Mesendoderm (in vitro differentiated cells): ENCODE data around the gene ATP2C2.

Experiments
- DNase-seq: peaks from one replicate; pipeline ENCODE4 v3.0.0; 2013
- H2AK5ac ChIP-seq: 2 replicates; pipeline ENCODE4 v1.6.1; 2013; ENCODE audit warnings: low read length, inconsistent platforms
- H2BK120ac ChIP-seq: 2 replicates; pipeline ENCODE4 v1.6.1; 2013; ENCODE audit warnings: low read depth, mild to moderate bottlenecking, low read length, moderate library complexity, mixed read lengths
- H2BK15ac ChIP-seq: replicated peaks from 2 replicates; pipeline ENCODE4 v1.6.1; 2013; ENCODE audit warnings: low read depth, mild to moderate bottlenecking, moderate library complexity
- H2BK5ac ChIP-seq: 2 replicates; pipeline ENCODE4 v1.6.1; 2013; ENCODE audit warnings: low read length, inconsistent platforms
- H3K18ac ChIP-seq: 2 replicates; pipeline ENCODE4 v1.6.1; 2013; ENCODE audit warnings: mild to moderate bottlenecking, low read length, mixed read lengths
- H3K23ac ChIP-seq: one replicate; pipeline ENCODE4 v1.6.1; 2013; ENCODE audit warnings: low read length
- H3K27ac ChIP-seq: 2 replicates; pipeline ENCODE4 v1.5.1; 2013; ENCODE audit warnings: low read depth, mild to moderate bottlenecking, inconsistent platforms, low read length, moderate library complexity
- H3K27me3 ChIP-seq: 2 replicates; pipeline ENCODE4 v1.6.1; 2013; ENCODE audit warnings: low read length, control low read depth, mild to moderate bottlenecking, inconsistent platforms; ENCODE audit not compliant: insufficient read depth, poor library complexity
- H3K36me3 ChIP-seq: 2 replicates; pipeline ENCODE4 v1.6.1; 2013; ENCODE audit warnings: low read length, inconsistent platforms; ENCODE audit not compliant: control insufficient read depth, insufficient read depth
- H3K4ac ChIP-seq: one replicate; pipeline ENCODE4 v1.6.1; 2013; ENCODE audit warnings: low read depth, mild to moderate bottlenecking, low read length, moderate library complexity
- H3K4me1 ChIP-seq: 2 replicates; pipeline ENCODE4 v1.6.1; 2013; ENCODE audit warnings: low read depth, low read length, inconsistent platforms; ENCODE audit not compliant: control insufficient read depth
- H3K4me2 ChIP-seq: 2 replicates; pipeline ENCODE4 v1.6.1; 2013; ENCODE audit warnings: low read length
- H3K4me3 ChIP-seq: 2 replicates; pipeline ENCODE4 v1.5.1; 2013; ENCODE audit warnings: mild to moderate bottlenecking, low read length
- H3K56ac ChIP-seq: one replicate; pipeline ENCODE4 v1.6.1; 2013; ENCODE audit warnings: low read length
- H3K79me1 ChIP-seq: 2 replicates; pipeline ENCODE4 v1.6.1; 2013; ENCODE audit warnings: low read length, inconsistent platforms
- H3K79me2 ChIP-seq: 2 replicates; pipeline ENCODE4 v1.6.1; 2013; ENCODE audit warnings: mild to moderate bottlenecking, low read length; ENCODE audit not compliant: control insufficient read depth, insufficient read depth
- H3K9ac ChIP-seq: 2 replicates; pipeline ENCODE4 v1.6.1; 2013; ENCODE audit warnings: low read length, inconsistent platforms
- H4K5ac ChIP-seq: one replicate; pipeline ENCODE4 v1.6.1; 2013; ENCODE audit warnings: low read length
- H4K8ac ChIP-seq: one replicate; pipeline ENCODE4 v1.6.1; 2013; ENCODE audit warnings: low read depth, mild to moderate bottlenecking, control low read depth, low read length, moderate library complexity
- WGBS: extraction: QIAGEN DNeasy Blood & Tissue Kit; methylation state at CpG from one replicate; pipeline ENCODE4 v1.1.7; 2013; ENCODE audit warnings: low lambda C conversion rate, missing lambda C conversion rate; ENCODE audit not compliant: insufficient coverage; ENCODE audit errors: extremely low coverage; 5-methylcytosine and 5-hydroxymethylcytosine counted together

Gene ATP2C2

GRCh38 chr16:84459941-84460405, 91.6 kb downstream of the ATP2C2 start:
- no peak overlapping the region for H3K27ac ChIP-seq
- H3K4me3 ChIP-seq, result no peak overlapping the region
- H3K36me3 ChIP-seq, result no peaks in the 10 kb centered on the region
- H2BK120ac ChIP-seq, result no peak overlapping the region
- no peak overlapping the region for H3K23ac ChIP-seq
- H3K9ac ChIP-seq, result no peak overlapping the region
- H3K4me1 ChIP-seq, result no peaks in the 10 kb centered on the region
- no peak overlapping the region for H3K18ac ChIP-seq
- H2AK5ac ChIP-seq, result no peak overlapping the region
- no peak overlapping the region for H3K4ac ChIP-seq
- no peaks in the 10 kb centered on the region for H3K79me1 ChIP-seq
- no peak overlapping the region for H2BK5ac ChIP-seq
- no peak overlapping the region for H4K5ac ChIP-seq
- H2BK15ac ChIP-seq, result no peak overlapping the region
- H3K27me3 ChIP-seq, result no peaks in the 10 kb centered on the region
- H4K8ac ChIP-seq, result no peak overlapping the region
- H3K79me2 ChIP-seq, result no peaks in the 10 kb centered on the region
- H3K4me2 ChIP-seq, result no peak overlapping the region
- DNase-seq, result no peak
- H3K56ac ChIP-seq, result no peak overlapping the region
- WGBS, result no CpG with 5 or more reads among the region's 14 CpGs

GRCh38 chr16:84460406-84461028, 92.2 kb downstream of the ATP2C2 start:
- no peak overlapping the region for H2BK120ac ChIP-seq
- H3K27me3 ChIP-seq, result no peaks in the 10 kb centered on the region
- H3K23ac ChIP-seq, result no peak overlapping the region
- no peak for DNase-seq
- H3K56ac ChIP-seq, result no peak overlapping the region
- no peak overlapping the region for H3K4me3 ChIP-seq
- H2BK5ac ChIP-seq, result no peak overlapping the region
- WGBS, result no CpG with 5 or more reads among the region's 20 CpGs
- no peak overlapping the region for H3K18ac ChIP-seq
- H3K4me1 ChIP-seq, result no peaks in the 10 kb centered on the region
- H4K8ac ChIP-seq, result no peak overlapping the region
- H2AK5ac ChIP-seq, result no peak overlapping the region
- H3K4ac ChIP-seq, result no peak overlapping the region
- H3K36me3 ChIP-seq, result no peaks in the 10 kb centered on the region
- no peak overlapping the region for H2BK15ac ChIP-seq
- no peaks in the 10 kb centered on the region for H3K79me1 ChIP-seq
- no peak overlapping the region for H3K4me2 ChIP-seq
- no peak overlapping the region for H4K5ac ChIP-seq
- no peak overlapping the region for H3K9ac ChIP-seq
- no peak overlapping the region for H3K27ac ChIP-seq
- no peaks in the 10 kb centered on the region for H3K79me2 ChIP-seq

- Histone ChIP-seq H3K27me3 (no peaks in the 10 kb centered on the region), H3K36me3 (no peaks in the 10 kb centered on the region), H2BK120ac (no peak overlapping the region), H3K23ac (no peak overlapping the region), H4K5ac (no peak overlapping the region), H2AK5ac (no peak overlapping the region), H3K4me3 (no peak overlapping the region), H3K27ac (no peak overlapping the region), H3K79me1 (no peaks in the 10 kb centered on the region), H3K4me1 (no peaks in the 10 kb centered on the region), H3K79me2 (no peaks in the 10 kb centered on the region), H2BK5ac (no peak overlapping the region), H3K18ac (no peak overlapping the region), H3K4ac (no peak overlapping the region), H2BK15ac (no peak overlapping the region), H3K9ac (no peak overlapping the region), H3K56ac (no peak overlapping the region), H4K8ac (no peak overlapping the region), H3K4me2 (no peak overlapping the region)
- no CpG with 5 or more reads among the region's 8 CpGs for WGBS
- no peak for DNase-seq
Measured at GRCh38 chr16:84461029-84461412, 92.7 kb downstream of the ATP2C2 start.

- Histone ChIP-seq H3K79me2 (no peaks in the 10 kb centered on the region), H3K4me2 (no peak overlapping the region), H3K56ac (no peak overlapping the region), H3K23ac (no peak overlapping the region), H2AK5ac (no peak overlapping the region), H3K18ac (no peak overlapping the region), H3K79me1 (no peaks in the 10 kb centered on the region), H4K5ac (no peak overlapping the region), H3K27me3 (no peaks in the 10 kb centered on the region), H2BK120ac (no peak overlapping the region), H3K4me1 (no peaks in the 10 kb centered on the region), H2BK5ac (no peak overlapping the region), H3K27ac (no peak overlapping the region), H4K8ac (no peak overlapping the region), H3K4ac (no peak overlapping the region), H3K36me3 (no peaks in the 10 kb centered on the region), H2BK15ac (no peak overlapping the region), H3K4me3 (no peak overlapping the region), H3K9ac (no peak overlapping the region)
- WGBS, result no CpG with 5 or more reads among the region's 30 CpGs
- DNase-seq, result no peak
Measured at GRCh38 chr16:84461413-84462295, 93.3 kb downstream of the ATP2C2 start.

GRCh38 chr16:84462296-84463210, 94.2 kb downstream of the ATP2C2 start:
- WGBS, result no CpG with 5 or more reads among the region's 24 CpGs
- H4K8ac ChIP-seq, result no peak overlapping the region
- no peak overlapping the region for H2BK15ac ChIP-seq
- H3K79me1 ChIP-seq, result no peaks in the 10 kb centered on the region
- no peak for DNase-seq
- no peak overlapping the region for H4K5ac ChIP-seq
- H3K4me1 ChIP-seq, result no peaks in the 10 kb centered on the region
- H3K36me3 ChIP-seq, result no peaks in the 10 kb centered on the region
- no peak overlapping the region for H3K18ac ChIP-seq
- no peak overlapping the region for H3K4me2 ChIP-seq
- H3K23ac ChIP-seq, result no peak overlapping the region
- H3K9ac ChIP-seq, result no peak overlapping the region
- H3K56ac ChIP-seq, result no peak overlapping the region
- H2BK120ac ChIP-seq, result no peak overlapping the region
- no peak overlapping the region for H3K27ac ChIP-seq
- no peak overlapping the region for H3K4ac ChIP-seq
- H2BK5ac ChIP-seq, result no peak overlapping the region
- no peak overlapping the region for H2AK5ac ChIP-seq
- H3K27me3 ChIP-seq, result no peaks in the 10 kb centered on the region
- no peaks in the 10 kb centered on the region for H3K79me2 ChIP-seq
- no peak overlapping the region for H3K4me3 ChIP-seq
